ENCODE measurements around the gene MACROD1. TPM values are rescaled to one million over a fixed set of nuclear protein-coding genes. Genes with fewer than 3 reads are reported as not detected.

The MACROD1 gene
- total and polyA plus RNA-seq, 2 of the 13 experiments (the other 11 are each of a cell fraction or from before 2014, with no cell fraction given) = 23.1 to 34.5 TPM

GRCh38 chr11:64008283-64008913, 157.5 kb downstream of the MACROD1 start:
- Histone ChIP-seq H3K36me3 (replicated peaks in 1 of 2; ENCODE audit: control insufficient read depth in 1 of 2, insufficient read depth in 2 of 2, low read length in 2 of 2) (no peaks in the 10 kb centered on the region), H2AFZ (ENCODE audit: low read length) (no peak overlapping the region), H3K4me1 (ENCODE audit: insufficient read depth, low read length) (peaks cover 21% of the 10 kb centered on the region), H3K4me3 (replicated peaks in 1 of 3; ENCODE audit: insufficient read depth in 1 of 3, low read depth in 2 of 3, low read length in 3 of 3) (peak overlapping the region; percentile 19 to 70 (median 60); a peak in 5 of 6 replicates), H3K4me2 (ENCODE audit: low read depth, low read length) (peak overlapping the region; percentile 85), H3K9ac (ENCODE audit: insufficient read depth, low read depth, low read length) (peak overlapping the region; percentile 36; the same call in 1 of the 2 replicates), H3K9me3 (ENCODE audit: low read length) (peaks cover 10% of the 10 kb centered on the region; the same call in 1 of the 2 replicates), H3K79me2 (ENCODE audit: insufficient read depth, low read length) (no peaks in the 10 kb centered on the region), H4K20me1 (ENCODE audit: insufficient read depth, low read length) (peaks cover 4% of the 10 kb centered on the region; the same call in 1 of the 2 replicates), H3K27me3 (ENCODE audit: control insufficient read depth in 1 of 2, insufficient read depth in 2 of 2, low read length in 2 of 2) (no peaks in the 10 kb centered on the region), H3K27ac (ENCODE audit: extremely low read length, insufficient read depth, low read length) (no peak overlapping the region)
- WGBS (ENCODE audit: low lambda C conversion rate) = 74% methylated on average over 18 of the region's 26 CpGs
- intact Hi-C loops (cut with micrococcal nuclease; ENCODE audit: unreplicated experiment) (no loop called here), in situ Hi-C loops (cut with HindIII; ENCODE audit: extremely low pct_ligation_motif_present, low pct_unique_long_range_greater_than_20kb) (no loop called here)
- ChIA-PET POLR2A (interaction anchor here (0.6 to 1.6 kb wide), 12 partner anchors 9 to 1669 kb away, joined by 3 to 5 read pairs (median 4); partner anchors contain the start of gene COX8A), CTCF (ENCODE audit: low intra/inter-chr PET ratio, low total read pairs) (no interaction called here)
- TF ChIP-seq REPIN1 (CRISPR knock-in tag; IDR thresholded peaks at IDR 0.05; ENCODE audit: borderline replicate concordance, low read depth) (0 out of 2 replicates have a peak, but pooled peaks have one; percentile 4), ZMYM3 (CRISPR knock-in tag; IDR thresholded peaks at IDR 0.05) (peak; percentile 76), PCBP1 (IDR thresholded peaks at IDR 0.05; ENCODE audit: borderline replicate concordance, low read depth, low read length) (peak; percentile 5; the same call in 1 of the 2 replicates), CBFB (CRISPR knock-in tag; IDR thresholded peaks at IDR 0.05) (0 out of 2 replicates have a peak, but pooled peaks have one; percentile 29), KDM1A (CRISPR knock-in tag; IDR thresholded peaks at IDR 0.05) (peak; percentile 14; the same call in 1 of the 2 replicates), ONECUT2 (CRISPR knock-in tag; IDR thresholded peaks at IDR 0.05) (no peak), TOPORS (CRISPR knock-in tag; IDR thresholded peaks at IDR 0.05) (0 out of 2 replicates have a peak, but pooled peaks have one; percentile 11), TEAD3 (CRISPR knock-in tag; optimal IDR thresholded peaks at IDR 0.05; ENCODE audit: borderline replicate concordance) (no peak), PTBP1 (IDR thresholded peaks at IDR 0.05; ENCODE audit: low read depth, low read length, poor library complexity, severe bottlenecking) (peak; percentile 31), BCL3 (CRISPR knock-in tag; IDR thresholded peaks at IDR 0.05) (no peak), ZNF30 (CRISPR knock-in tag; IDR thresholded peaks at IDR 0.05) (0 out of 2 replicates have a peak, but pooled peaks have one; percentile 7), ZBTB33 (CRISPR knock-in tag; IDR thresholded peaks at IDR 0.05) (peak; percentile 40; the same call in 1 of the 2 replicates)
- no peak for FAIRE-seq
- no peak for ATAC-seq
- BruUV-seq (replicated peaks) = no TSS peak
- DNase-seq (ENCODE audit: low spot score) = no peak

All from HepG2 (cell line).